ENCODE data around the gene LKAAEAR1.

DNA sequence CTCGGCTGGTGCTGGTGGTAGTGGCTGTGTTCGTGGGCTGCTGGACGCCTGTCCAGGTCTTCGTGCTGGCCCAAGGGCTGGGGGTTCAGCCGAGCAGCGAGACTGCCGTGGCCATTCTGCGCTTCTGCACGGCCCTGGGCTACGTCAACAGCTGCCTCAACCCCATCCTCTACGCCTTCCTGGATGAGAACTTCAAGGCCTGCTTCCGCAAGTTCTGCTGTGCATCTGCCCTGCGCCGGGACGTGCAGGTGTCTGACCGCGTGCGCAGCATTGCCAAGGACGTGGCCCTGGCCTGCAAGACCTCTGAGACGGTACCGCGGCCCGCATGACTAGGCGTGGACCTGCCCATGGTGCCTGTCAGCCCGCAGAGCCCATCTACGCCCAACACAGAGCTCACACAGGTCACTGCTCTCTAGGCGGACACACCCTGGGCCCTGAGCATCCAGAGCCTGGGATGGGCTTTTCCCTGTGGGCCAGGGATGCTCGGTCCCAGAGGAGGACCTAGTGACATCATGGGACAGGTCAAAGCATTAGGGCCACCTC, 14.3 kb upstream of the LKAAEAR1 start:
- TF ChIP-seq, protein P1, sequence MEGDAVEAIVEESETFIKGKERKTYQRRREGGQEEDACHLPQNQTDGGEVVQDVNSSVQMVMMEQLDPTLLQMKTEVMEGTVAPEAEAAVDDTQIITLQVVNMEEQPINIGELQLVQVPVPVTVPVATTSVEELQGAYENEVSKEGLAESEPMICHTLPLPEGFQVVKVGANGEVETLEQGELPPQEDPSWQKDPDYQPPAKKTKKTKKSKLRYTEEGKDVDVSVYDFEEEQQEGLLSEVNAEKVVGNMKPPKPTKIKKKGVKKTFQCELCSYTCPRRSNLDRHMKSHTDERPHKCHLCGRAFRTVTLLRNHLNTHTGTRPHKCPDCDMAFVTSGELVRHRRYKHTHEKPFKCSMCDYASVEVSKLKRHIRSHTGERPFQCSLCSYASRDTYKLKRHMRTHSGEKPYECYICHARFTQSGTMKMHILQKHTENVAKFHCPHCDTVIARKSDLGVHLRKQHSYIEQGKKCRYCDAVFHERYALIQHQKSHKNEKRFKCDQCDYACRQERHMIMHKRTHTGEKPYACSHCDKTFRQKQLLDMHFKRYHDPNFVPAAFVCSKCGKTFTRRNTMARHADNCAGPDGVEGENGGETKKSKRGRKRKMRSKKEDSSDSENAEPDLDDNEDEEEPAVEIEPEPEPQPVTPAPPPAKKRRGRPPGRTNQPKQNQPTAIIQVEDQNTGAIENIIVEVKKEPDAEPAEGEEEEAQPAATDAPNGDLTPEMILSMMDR (IDR thresholded peaks at IDR 0.05), result no peak
- no peak for TF ChIP-seq POLR2AphosphoS5 (IDR thresholded peaks at IDR 0.05)
- no peak for TF ChIP-seq EP300 (IDR thresholded peaks at IDR 0.05)
